WTC11 (cell line): ENCODE results near the gene KLHL22. TPM values are rescaled to one million over a fixed set of nuclear protein-coding genes. Genes with fewer than 3 reads are reported as not detected.

Source experiments
- ATAC-seq: fragments of 200-7000 bp; cut with Tn5 transposase; 2 replicates; pipeline ENCODE4 v1.10.0; 2021; ENCODE audit warnings: mild to moderate bottlenecking, moderate library complexity
- CTCF ChIA-PET: fragments of 300-600 bp; sonication (Branson Sonifier 250); formaldehyde crosslinking; loops from one replicate; lab custom pipeline; 2021; ENCODE audit warnings: antibody characterized with exemption; lab: Charles Lee
- POLR2A ChIA-PET: fragments of 350-600 bp; sonication (Branson Sonifier 250); formaldehyde crosslinking; loops from one replicate; lab custom pipeline; 2021; ENCODE audit warnings: antibody characterized with exemption; lab: Charles Lee
- DNase-seq: peaks from one replicate; pipeline ENCODE4 v3.0.0; 2021; ENCODE audit warnings: low spot score
- H3K27ac Mint-ChIP-seq: 2 replicates; pipeline ENCODE4 v1.8.0; 2021; ENCODE audit warnings: mixed read lengths
- H3K27me3 Mint-ChIP-seq: 2 replicates; pipeline ENCODE4 v1.8.0; 2021; ENCODE audit warnings: low read depth, mild to moderate bottlenecking, moderate library complexity, mixed read lengths
- H3K36me3 Mint-ChIP-seq: 2 replicates; pipeline ENCODE4 v1.8.0; 2021; ENCODE audit warnings: mixed read lengths
- H3K4me1 Mint-ChIP-seq: 2 replicates; pipeline ENCODE4 v1.8.0; 2022; ENCODE audit warnings: mixed read lengths
- H3K4me3 Mint-ChIP-seq: 2 replicates; pipeline ENCODE4 v1.8.0; 2021; ENCODE audit warnings: mild to moderate bottlenecking, moderate library complexity, mixed read lengths
- H3K9me3 Mint-ChIP-seq: 2 replicates; pipeline ENCODE4 v1.8.0; 2021; ENCODE audit warnings: mixed read lengths
- CBFB ChIP-seq: sonication (generic); formaldehyde crosslinking; IDR thresholded peaks from 2 replicates; pipeline ENCODE4 v1.8.1; 2022; ENCODE audit warnings: mild to moderate bottlenecking, low read depth, missing genetic modification reagents
- ELF4 ChIP-seq: sonication (generic); formaldehyde crosslinking; IDR thresholded peaks from 2 replicates; pipeline ENCODE4 v1.8.1; 2022; ENCODE audit warnings: low read depth, mild to moderate bottlenecking, moderate library complexity, missing genetic modification reagents
- GABPB1 ChIP-seq: sonication (generic); formaldehyde crosslinking; IDR thresholded peaks from 2 replicates; pipeline ENCODE4 v1.8.1; 2023; ENCODE audit warnings: mild to moderate bottlenecking, missing genetic modification reagents
- HMGA2 ChIP-seq: fragments of 250-450 bp; sonication (Bioruptor Pico); IDR thresholded peaks from 2 replicates; pipeline ENCODE4 v1.4.0; 2021; ENCODE audit warnings: mild to moderate bottlenecking, moderate library complexity
- NFYB ChIP-seq: sonication (generic); formaldehyde crosslinking; conservative IDR thresholded peaks from 2 replicates; pipeline ENCODE4 v1.8.0; 2022; ENCODE audit warnings: low read depth, missing genetic modification reagents
- SMAD3 ChIP-seq: sonication (generic); formaldehyde crosslinking; IDR thresholded peaks from 2 replicates; pipeline ENCODE4 v1.8.0; 2022; ENCODE audit warnings: missing genetic modification reagents, mild to moderate bottlenecking, borderline replicate concordance
- TEAD4 ChIP-seq: sonication (generic); formaldehyde crosslinking; IDR thresholded peaks from 2 replicates; pipeline ENCODE4 v1.8.0; 2022; ENCODE audit warnings: mild to moderate bottlenecking, missing genetic modification reagents
- ZNF121 ChIP-seq: sonication (generic); formaldehyde crosslinking; IDR thresholded peaks from 2 replicates; pipeline ENCODE4 v1.8.0; 2023; ENCODE audit warnings: missing genetic modification reagents
- total RNA-seq: library from RNA; stranded (reverse); gene quantifications from 3 replicates; pipeline ENCODE4 v1.2.3, GENCODE V29; 2021
- TF ChIP-seq, protein P1 (sequence below): fragments of 250-450 bp; sonication (Bioruptor Pico); IDR thresholded peaks from 2 replicates; pipeline ENCODE4 v1.9.0; 2021; ENCODE audit warnings: mild to moderate bottlenecking
- TF ChIP-seq, protein P2 (sequence below): fragments of 250-450 bp; sonication (Bioruptor Pico); IDR thresholded peaks from 2 replicates; pipeline ENCODE4 v2.1.2; 2022; ENCODE audit warnings: mild to moderate bottlenecking, moderate library complexity
- TF ChIP-seq, protein P3 (sequence below): sonication (generic); formaldehyde crosslinking; IDR thresholded peaks from 2 replicates; pipeline ENCODE4 v1.8.1; 2023; ENCODE audit warnings: mild to moderate bottlenecking, moderate library complexity, missing genetic modification reagents
- TF ChIP-seq, protein P4 (sequence below): sonication (generic); formaldehyde crosslinking; IDR thresholded peaks from 2 replicates; pipeline ENCODE4 v1.8.0; 2022; ENCODE audit warnings: mild to moderate bottlenecking, missing genetic modification reagents
- TF ChIP-seq, protein P5 (sequence below): sonication (generic); formaldehyde crosslinking; IDR thresholded peaks from 2 replicates; pipeline ENCODE4 v1.8.0; 2023; ENCODE audit warnings: mild to moderate bottlenecking, missing genetic modification reagents
- TF ChIP-seq, protein P6 (sequence below): sonication (generic); formaldehyde crosslinking; IDR thresholded peaks from 2 replicates; pipeline ENCODE4 v1.8.1; 2023; ENCODE audit warnings: mild to moderate bottlenecking, missing genetic modification reagents
- TF ChIP-seq, protein P7 (sequence below): sonication (generic); formaldehyde crosslinking; IDR thresholded peaks from 2 replicates; pipeline ENCODE4 v1.8.0; 2022; ENCODE audit warnings: mild to moderate bottlenecking, missing genetic modification reagents
- TF ChIP-seq, protein P8 (sequence below): fragments of 250-450 bp; sonication (Bioruptor Pico); IDR thresholded peaks from 2 replicates; pipeline ENCODE4 v1.9.0; 2021; ENCODE audit warnings: moderate library complexity, mild to moderate bottlenecking, inconsistent platforms, borderline replicate concordance
- TF ChIP-seq, protein P9 (sequence below): sonication (generic); formaldehyde crosslinking; IDR thresholded peaks from 2 replicates; pipeline ENCODE4 v1.8.1; 2023; ENCODE audit warnings: mild to moderate bottlenecking, missing genetic modification reagents

Gene KLHL22
- total RNA-seq, 1 experiment from 2014 or later, result 15.7 TPM

DNA sequence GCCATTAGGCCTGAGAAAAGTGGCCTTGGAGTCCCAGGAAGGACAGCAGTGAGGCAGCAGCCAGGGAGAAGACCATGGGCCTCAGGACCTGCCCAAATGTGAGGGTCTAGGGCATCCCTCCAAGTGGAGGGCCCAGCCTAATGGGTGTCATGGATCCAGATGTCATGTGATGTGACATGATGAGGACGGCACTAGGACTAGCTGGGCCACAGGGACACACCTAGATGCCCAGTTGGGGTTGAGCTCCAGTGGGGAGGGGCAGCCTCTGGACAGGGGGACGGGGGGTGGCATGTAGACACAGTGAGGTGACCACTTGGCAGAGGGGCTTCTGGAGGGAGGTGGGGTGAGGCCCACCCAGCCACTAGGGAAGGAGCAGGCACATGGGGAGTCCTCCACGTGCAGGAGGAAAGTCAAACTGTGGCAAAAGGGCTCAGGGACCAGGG lies 63.3 kb downstream of the KLHL22 start (continued):
- TF ChIP-seq, protein P1, sequence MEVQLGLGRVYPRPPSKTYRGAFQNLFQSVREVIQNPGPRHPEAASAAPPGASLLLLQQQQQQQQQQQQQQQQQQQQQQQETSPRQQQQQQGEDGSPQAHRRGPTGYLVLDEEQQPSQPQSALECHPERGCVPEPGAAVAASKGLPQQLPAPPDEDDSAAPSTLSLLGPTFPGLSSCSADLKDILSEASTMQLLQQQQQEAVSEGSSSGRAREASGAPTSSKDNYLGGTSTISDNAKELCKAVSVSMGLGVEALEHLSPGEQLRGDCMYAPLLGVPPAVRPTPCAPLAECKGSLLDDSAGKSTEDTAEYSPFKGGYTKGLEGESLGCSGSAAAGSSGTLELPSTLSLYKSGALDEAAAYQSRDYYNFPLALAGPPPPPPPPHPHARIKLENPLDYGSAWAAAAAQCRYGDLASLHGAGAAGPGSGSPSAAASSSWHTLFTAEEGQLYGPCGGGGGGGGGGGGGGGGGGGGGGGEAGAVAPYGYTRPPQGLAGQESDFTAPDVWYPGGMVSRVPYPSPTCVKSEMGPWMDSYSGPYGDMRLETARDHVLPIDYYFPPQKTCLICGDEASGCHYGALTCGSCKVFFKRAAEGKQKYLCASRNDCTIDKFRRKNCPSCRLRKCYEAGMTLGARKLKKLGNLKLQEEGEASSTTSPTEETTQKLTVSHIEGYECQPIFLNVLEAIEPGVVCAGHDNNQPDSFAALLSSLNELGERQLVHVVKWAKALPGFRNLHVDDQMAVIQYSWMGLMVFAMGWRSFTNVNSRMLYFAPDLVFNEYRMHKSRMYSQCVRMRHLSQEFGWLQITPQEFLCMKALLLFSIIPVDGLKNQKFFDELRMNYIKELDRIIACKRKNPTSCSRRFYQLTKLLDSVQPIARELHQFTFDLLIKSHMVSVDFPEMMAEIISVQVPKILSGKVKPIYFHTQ (CRISPR knock-in tag), result no peak

DNA sequence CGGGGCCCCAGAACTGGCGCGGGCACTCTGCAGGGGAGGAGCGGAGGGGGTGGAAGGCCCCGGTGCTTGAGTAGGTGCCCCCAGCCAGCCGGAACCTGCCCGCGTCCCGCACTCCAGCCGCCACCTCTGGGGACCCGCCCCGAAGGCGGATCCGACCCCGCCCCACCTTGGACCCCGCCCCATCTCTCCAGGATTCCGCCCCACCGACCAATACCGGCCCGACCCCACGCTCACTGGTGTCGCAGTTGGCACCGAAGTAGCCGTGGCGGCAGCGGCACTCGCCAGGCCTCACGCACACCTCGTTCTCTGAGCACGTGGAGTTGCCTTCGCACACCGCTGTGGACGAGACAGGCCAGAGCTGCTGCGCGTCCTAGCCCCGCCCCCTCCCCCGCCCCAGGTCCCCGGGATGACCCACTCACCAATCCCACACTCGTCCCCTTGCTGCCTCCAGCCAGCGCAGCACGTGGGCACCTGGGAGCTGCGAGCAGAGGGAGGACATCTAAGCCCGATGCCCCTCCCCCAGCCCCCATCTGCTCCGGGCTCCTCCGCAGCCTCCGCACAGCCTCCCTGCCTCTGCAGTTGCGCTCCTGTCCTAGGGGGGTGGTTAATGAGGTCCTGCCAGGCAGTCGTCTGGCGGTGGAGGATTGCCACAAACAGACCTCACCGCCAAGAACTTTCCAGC lies 63.9 kb downstream of the KLHL22 start:
- peak overlapping the region; percentile 66 for H3K4me3 Mint-ChIP-seq
- H3K36me3 Mint-ChIP-seq, result peaks cover 9% of the 10 kb centered on the region
- H3K27me3 Mint-ChIP-seq, result peaks cover 64% of the 10 kb centered on the region
- no peak overlapping the region for H3K27ac Mint-ChIP-seq
- H3K9me3 Mint-ChIP-seq, result no peaks in the 10 kb centered on the region
- DNase-seq (peak; percentile 51), ATAC-seq (peak; percentile 42)
- ChIA-PET CTCF (interaction anchor here (1.0 to 5.7 kb wide), 4 partner anchors 14 to 174 kb away, joined by 3 to 31 read pairs (median 4); no protein-coding TSS in a partner anchor), POLR2A (no interaction called here)
- H3K4me1 Mint-ChIP-seq, result peaks cover 21% of the 10 kb centered on the region
- TF ChIP-seq, protein P2, sequence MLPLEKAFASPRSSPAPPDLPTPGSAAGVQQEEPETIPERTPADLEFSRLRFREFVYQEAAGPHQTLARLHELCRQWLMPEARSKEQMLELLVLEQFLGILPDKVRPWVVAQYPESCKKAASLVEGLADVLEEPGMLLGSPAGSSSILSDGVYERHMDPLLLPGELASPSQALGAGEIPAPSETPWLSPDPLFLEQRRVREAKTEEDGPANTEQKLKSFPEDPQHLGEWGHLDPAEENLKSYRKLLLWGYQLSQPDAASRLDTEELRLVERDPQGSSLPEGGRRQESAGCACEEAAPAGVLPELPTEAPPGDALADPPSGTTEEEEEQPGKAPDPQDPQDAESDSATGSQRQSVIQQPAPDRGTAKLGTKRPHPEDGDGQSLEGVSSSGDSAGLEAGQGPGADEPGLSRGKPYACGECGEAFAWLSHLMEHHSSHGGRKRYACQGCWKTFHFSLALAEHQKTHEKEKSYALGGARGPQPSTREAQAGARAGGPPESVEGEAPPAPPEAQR, result no peak
- no peak; the same call in 1 of the 2 replicates for TF ChIP-seq NFYB (CRISPR knock-in tag)
- TF ChIP-seq, protein P3, sequence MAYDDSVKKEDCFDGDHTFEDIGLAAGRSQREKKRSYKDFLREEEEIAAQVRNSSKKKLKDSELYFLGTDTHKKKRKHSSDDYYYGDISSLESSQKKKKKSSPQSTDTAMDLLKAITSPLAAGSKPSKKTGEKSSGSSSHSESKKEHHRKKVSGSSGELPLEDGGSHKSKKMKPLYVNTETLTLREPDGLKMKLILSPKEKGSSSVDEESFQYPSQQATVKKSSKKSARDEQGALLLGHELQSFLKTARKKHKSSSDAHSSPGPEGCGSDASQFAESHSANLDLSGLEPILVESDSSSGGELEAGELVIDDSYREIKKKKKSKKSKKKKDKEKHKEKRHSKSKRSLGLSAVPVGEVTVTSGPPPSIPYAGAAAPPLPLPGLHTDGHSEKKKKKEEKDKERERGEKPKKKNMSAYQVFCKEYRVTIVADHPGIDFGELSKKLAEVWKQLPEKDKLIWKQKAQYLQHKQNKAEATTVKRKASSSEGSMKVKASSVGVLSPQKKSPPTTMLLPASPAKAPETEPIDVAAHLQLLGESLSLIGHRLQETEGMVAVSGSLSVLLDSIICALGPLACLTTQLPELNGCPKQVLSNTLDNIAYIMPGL (CRISPR knock-in tag), result no peak
- TF ChIP-seq, protein P4, sequence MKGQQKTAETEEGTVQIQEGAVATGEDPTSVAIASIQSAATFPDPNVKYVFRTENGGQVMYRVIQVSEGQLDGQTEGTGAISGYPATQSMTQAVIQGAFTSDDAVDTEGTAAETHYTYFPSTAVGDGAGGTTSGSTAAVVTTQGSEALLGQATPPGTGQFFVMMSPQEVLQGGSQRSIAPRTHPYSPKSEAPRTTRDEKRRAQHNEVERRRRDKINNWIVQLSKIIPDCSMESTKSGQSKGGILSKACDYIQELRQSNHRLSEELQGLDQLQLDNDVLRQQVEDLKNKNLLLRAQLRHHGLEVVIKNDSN, result no peak
- no peak for TF ChIP-seq ELF4 (CRISPR knock-in tag)
- no peak for TF ChIP-seq TEAD4
- TF ChIP-seq, protein P5, sequence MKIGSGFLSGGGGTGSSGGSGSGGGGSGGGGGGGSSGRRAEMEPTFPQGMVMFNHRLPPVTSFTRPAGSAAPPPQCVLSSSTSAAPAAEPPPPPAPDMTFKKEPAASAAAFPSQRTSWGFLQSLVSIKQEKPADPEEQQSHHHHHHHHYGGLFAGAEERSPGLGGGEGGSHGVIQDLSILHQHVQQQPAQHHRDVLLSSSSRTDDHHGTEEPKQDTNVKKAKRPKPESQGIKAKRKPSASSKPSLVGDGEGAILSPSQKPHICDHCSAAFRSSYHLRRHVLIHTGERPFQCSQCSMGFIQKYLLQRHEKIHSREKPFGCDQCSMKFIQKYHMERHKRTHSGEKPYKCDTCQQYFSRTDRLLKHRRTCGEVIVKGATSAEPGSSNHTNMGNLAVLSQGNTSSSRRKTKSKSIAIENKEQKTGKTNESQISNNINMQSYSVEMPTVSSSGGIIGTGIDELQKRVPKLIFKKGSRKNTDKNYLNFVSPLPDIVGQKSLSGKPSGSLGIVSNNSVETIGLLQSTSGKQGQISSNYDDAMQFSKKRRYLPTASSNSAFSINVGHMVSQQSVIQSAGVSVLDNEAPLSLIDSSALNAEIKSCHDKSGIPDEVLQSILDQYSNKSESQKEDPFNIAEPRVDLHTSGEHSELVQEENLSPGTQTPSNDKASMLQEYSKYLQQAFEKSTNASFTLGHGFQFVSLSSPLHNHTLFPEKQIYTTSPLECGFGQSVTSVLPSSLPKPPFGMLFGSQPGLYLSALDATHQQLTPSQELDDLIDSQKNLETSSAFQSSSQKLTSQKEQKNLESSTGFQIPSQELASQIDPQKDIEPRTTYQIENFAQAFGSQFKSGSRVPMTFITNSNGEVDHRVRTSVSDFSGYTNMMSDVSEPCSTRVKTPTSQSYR (CRISPR knock-in tag), result no peak
- TF ChIP-seq GABPB1 (CRISPR knock-in tag), result no peak
- no peak for TF ChIP-seq HMGA2 (CRISPR knock-in tag)
- no peak for TF ChIP-seq SMAD3 (CRISPR knock-in tag)
- TF ChIP-seq, protein P6, sequence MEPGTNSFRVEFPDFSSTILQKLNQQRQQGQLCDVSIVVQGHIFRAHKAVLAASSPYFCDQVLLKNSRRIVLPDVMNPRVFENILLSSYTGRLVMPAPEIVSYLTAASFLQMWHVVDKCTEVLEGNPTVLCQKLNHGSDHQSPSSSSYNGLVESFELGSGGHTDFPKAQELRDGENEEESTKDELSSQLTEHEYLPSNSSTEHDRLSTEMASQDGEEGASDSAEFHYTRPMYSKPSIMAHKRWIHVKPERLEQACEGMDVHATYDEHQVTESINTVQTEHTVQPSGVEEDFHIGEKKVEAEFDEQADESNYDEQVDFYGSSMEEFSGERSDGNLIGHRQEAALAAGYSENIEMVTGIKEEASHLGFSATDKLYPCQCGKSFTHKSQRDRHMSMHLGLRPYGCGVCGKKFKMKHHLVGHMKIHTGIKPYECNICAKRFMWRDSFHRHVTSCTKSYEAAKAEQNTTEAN (CRISPR knock-in tag), result 0 out of 2 replicates have a peak, but pooled peaks have one; percentile 53
- TF ChIP-seq CBFB (CRISPR knock-in tag), result no peak
- TF ChIP-seq, protein P7, sequence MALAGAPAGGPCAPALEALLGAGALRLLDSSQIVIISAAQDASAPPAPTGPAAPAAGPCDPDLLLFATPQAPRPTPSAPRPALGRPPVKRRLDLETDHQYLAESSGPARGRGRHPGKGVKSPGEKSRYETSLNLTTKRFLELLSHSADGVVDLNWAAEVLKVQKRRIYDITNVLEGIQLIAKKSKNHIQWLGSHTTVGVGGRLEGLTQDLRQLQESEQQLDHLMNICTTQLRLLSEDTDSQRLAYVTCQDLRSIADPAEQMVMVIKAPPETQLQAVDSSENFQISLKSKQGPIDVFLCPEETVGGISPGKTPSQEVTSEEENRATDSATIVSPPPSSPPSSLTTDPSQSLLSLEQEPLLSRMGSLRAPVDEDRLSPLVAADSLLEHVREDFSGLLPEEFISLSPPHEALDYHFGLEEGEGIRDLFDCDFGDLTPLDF (CRISPR knock-in tag), result no peak
- TF ChIP-seq, protein P8, sequence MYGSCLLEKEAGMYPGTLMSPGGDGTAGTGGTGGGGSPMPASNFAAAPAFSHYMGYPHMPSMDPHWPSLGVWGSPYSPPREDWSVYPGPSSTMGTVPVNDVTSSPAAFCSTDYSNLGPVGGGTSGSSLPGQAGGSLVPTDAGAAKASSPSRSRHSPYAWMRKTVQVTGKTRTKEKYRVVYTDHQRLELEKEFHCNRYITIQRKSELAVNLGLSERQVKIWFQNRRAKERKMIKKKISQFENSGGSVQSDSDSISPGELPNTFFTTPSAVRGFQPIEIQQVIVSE (CRISPR knock-in tag), result no peak
- no peak for TF ChIP-seq ZNF121 (CRISPR knock-in tag)
- TF ChIP-seq, protein P9, sequence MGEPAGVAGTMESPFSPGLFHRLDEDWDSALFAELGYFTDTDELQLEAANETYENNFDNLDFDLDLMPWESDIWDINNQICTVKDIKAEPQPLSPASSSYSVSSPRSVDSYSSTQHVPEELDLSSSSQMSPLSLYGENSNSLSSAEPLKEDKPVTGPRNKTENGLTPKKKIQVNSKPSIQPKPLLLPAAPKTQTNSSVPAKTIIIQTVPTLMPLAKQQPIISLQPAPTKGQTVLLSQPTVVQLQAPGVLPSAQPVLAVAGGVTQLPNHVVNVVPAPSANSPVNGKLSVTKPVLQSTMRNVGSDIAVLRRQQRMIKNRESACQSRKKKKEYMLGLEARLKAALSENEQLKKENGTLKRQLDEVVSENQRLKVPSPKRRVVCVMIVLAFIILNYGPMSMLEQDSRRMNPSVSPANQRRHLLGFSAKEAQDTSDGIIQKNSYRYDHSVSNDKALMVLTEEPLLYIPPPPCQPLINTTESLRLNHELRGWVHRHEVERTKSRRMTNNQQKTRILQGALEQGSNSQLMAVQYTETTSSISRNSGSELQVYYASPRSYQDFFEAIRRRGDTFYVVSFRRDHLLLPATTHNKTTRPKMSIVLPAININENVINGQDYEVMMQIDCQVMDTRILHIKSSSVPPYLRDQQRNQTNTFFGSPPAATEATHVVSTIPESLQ (CRISPR knock-in tag), result no peak
